ENCODE data around the gene MYD88. TPM values are rescaled to one million over a fixed set of nuclear protein-coding genes. Genes with fewer than 3 reads are reported as not detected.

MYD88 gene
- total RNA-seq, 1 experiment from 2014 or later = 32.7 TPM

DNA sequence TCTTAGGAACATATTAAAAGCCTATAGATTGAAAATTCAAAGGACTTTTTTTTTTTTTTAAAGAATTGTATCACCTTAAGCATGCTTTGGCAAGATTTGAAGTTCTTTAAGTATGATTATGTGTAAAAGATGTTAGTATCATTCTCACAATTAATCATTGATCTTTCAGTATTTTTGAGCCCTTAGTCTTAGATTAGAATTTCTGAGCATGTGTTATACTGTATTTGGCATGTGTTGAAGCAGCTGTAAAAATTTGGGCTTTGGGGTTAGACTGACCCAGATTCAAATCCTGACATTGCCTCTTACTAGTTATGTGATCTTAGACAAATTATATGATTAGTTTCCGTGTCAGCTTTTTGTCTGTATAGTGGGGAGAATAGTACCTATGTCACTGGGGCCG, 33.2 kb downstream of the MYD88 start:
- intact Hi-C loops (cut with micrococcal nuclease; ENCODE audit: unreplicated experiment) (no loop called here), in situ Hi-C loops (cut with HindIII; ENCODE audit: low pct_unique_long_range_greater_than_20kb, low sequenced_read_pairs) (no loop called here)
- no TSS peak for BruUV-seq (replicated peaks)
- no peaks in the 10 kb centered on the region for H3K27me3 ChIP-seq (ENCODE audit: control insufficient read depth, insufficient read depth, low read length)
- DNase-seq (ENCODE audit: low read depth, low spot score) (no peak), ATAC-seq (no peak)
- H3K4me3 ChIP-seq (ENCODE audit: low read depth in 2 of 2, low read length in 2 of 2) = no peak overlapping the region
- H3K36me3 ChIP-seq (ENCODE audit: control insufficient read depth, insufficient read depth, low read length) = no peaks in the 10 kb centered on the region
- no peak overlapping the region for H3K27ac ChIP-seq (ENCODE audit: low read length)
- ChIA-PET CTCF (no interaction called here), POLR2A (no interaction called here)
- no peaks in the 10 kb centered on the region for H3K9me3 ChIP-seq (ENCODE audit: control insufficient read depth, insufficient read depth, low read depth, low read length)
- TF ChIP-seq POLR2AphosphoS5 (IDR thresholded peaks at IDR 0.05; ENCODE audit: low read depth, low read length) = no peak
- no peak for TF ChIP-seq SIN3A (IDR thresholded peaks at IDR 0.05; ENCODE audit: borderline replicate concordance, insufficient read depth, low read depth, low read length)
- TF ChIP-seq, protein P1, sequence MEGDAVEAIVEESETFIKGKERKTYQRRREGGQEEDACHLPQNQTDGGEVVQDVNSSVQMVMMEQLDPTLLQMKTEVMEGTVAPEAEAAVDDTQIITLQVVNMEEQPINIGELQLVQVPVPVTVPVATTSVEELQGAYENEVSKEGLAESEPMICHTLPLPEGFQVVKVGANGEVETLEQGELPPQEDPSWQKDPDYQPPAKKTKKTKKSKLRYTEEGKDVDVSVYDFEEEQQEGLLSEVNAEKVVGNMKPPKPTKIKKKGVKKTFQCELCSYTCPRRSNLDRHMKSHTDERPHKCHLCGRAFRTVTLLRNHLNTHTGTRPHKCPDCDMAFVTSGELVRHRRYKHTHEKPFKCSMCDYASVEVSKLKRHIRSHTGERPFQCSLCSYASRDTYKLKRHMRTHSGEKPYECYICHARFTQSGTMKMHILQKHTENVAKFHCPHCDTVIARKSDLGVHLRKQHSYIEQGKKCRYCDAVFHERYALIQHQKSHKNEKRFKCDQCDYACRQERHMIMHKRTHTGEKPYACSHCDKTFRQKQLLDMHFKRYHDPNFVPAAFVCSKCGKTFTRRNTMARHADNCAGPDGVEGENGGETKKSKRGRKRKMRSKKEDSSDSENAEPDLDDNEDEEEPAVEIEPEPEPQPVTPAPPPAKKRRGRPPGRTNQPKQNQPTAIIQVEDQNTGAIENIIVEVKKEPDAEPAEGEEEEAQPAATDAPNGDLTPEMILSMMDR (IDR thresholded peaks at IDR 0.05) = no peak
- no peak for TF ChIP-seq TCF7L2 (IDR thresholded peaks at IDR 0.05; ENCODE audit: low read depth, low read length)
- TF ChIP-seq, protein P2, sequence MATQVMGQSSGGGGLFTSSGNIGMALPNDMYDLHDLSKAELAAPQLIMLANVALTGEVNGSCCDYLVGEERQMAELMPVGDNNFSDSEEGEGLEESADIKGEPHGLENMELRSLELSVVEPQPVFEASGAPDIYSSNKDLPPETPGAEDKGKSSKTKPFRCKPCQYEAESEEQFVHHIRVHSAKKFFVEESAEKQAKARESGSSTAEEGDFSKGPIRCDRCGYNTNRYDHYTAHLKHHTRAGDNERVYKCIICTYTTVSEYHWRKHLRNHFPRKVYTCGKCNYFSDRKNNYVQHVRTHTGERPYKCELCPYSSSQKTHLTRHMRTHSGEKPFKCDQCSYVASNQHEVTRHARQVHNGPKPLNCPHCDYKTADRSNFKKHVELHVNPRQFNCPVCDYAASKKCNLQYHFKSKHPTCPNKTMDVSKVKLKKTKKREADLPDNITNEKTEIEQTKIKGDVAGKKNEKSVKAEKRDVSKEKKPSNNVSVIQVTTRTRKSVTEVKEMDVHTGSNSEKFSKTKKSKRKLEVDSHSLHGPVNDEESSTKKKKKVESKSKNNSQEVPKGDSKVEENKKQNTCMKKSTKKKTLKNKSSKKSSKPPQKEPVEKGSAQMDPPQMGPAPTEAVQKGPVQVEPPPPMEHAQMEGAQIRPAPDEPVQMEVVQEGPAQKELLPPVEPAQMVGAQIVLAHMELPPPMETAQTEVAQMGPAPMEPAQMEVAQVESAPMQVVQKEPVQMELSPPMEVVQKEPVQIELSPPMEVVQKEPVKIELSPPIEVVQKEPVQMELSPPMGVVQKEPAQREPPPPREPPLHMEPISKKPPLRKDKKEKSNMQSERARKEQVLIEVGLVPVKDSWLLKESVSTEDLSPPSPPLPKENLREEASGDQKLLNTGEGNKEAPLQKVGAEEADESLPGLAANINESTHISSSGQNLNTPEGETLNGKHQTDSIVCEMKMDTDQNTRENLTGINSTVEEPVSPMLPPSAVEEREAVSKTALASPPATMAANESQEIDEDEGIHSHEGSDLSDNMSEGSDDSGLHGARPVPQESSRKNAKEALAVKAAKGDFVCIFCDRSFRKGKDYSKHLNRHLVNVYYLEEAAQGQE (IDR thresholded peaks at IDR 0.05; ENCODE audit: insufficient read depth in 1 of 2, low read depth in 2 of 2, low read length in 1 of 2) = no peak
- H3K4me1 ChIP-seq (ENCODE audit: control insufficient read depth, insufficient read depth, low read length) = peaks cover 26% of the 10 kb centered on the region

DNA sequence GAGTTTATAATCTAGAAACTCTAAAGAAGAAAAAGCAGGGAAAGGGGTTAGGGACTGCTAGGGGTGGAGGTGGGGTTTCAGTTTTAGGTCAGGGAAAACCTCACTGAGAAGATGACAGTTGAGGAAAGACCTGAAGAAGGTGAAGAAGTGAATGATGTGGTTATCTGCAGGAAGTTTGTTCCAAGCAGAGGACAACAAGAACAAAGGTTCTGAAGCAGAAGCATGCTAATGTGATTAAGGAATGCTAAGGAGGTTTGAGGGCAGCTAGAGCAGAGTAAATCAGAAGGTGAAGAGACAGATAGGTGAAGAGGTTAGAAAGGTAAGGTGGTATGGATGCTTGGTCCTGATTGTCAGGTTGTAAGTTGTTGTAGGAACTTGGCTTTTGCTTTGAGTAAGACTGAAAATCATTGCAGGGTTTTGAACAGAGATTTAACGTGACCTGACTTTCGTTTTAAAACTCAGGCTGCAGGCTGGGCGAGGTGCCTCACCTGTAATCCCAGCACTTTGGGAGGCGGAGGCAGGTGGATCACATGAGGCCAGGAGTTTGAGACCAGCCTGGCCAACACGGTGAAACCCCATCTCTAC, 35.5 kb downstream of the MYD88 start:
- no peak for ATAC-seq
- TF ChIP-seq, protein P1 (IDR thresholded peaks at IDR 0.05) = no peak
- ChIA-PET POLR2A (no interaction called here), CTCF (no interaction called here)
- Histone ChIP-seq H3K27me3 (ENCODE audit: control insufficient read depth, insufficient read depth, low read length) (no peaks in the 10 kb centered on the region), H3K9me3 (ENCODE audit: control insufficient read depth, insufficient read depth, low read depth, low read length) (no peaks in the 10 kb centered on the region), H3K36me3 (ENCODE audit: control insufficient read depth, insufficient read depth, low read length) (no peaks in the 10 kb centered on the region), H3K27ac (ENCODE audit: low read length) (no peak overlapping the region), H3K4me3 (ENCODE audit: low read depth in 2 of 2, low read length in 2 of 2) (no peak overlapping the region), H3K4me1 (ENCODE audit: control insufficient read depth, insufficient read depth, low read length) (peaks cover 8% of the 10 kb centered on the region)
- BruUV-seq (replicated peaks) = no TSS peak
- intact Hi-C loops (cut with micrococcal nuclease; ENCODE audit: unreplicated experiment) (no loop called here), in situ Hi-C loops (cut with HindIII; ENCODE audit: low pct_unique_long_range_greater_than_20kb, low sequenced_read_pairs) (no loop called here)
- no peak for DNase-seq (ENCODE audit: low read depth, low spot score)
